HepG2 (cell line): ENCODE results near the gene TAF6L. TPM values are rescaled to one million over a fixed set of nuclear protein-coding genes. Genes with fewer than 3 reads are reported as not detected.
A peak's percentile ranks its signal among the peaks of the same experiment; 100 is the strongest.

Experiments
- AGO2 ChIP-seq: fragments of 200-400 bp; formaldehyde crosslinking; optimal IDR thresholded peaks from 2 replicates; pipeline ENCODE3; 2017; ENCODE audit warnings: mild to moderate bottlenecking, low read depth, low read length, moderate library complexity
- BCL6 ChIP-seq: IDR thresholded peaks from 2 replicates; pipeline ENCODE4 v1.6.1; 2016; ENCODE audit warnings: missing genetic modification reagents, missing compliant biosample characterization
- CBX1 ChIP-seq: IDR thresholded peaks from one replicate; pipeline ENCODE4 v1.6.1; 2016; ENCODE audit warnings: antibody characterized with exemption, low read depth
- CREM ChIP-seq, 2 experiments: sonication (generic) in 1 of 2; formaldehyde crosslinking in 1 of 2; IDR thresholded peaks; 2 replicates each; pipeline versions ENCODE4 v1.4.0 to v1.6.1; 2016 to 2020; ENCODE audit warnings: antibody characterized with exemption in 1 of 2, mild to moderate bottlenecking in 1 of 2, missing genetic modification reagents in 1 of 2
- HIC2 ChIP-seq: sonication (generic); formaldehyde crosslinking; IDR thresholded peaks from 2 replicates; pipeline ENCODE4 v1.9.0; 2022; ENCODE audit warnings: low read depth, missing genetic modification reagents
- HOXA9 ChIP-seq: sonication (generic); formaldehyde crosslinking; IDR thresholded peaks from 2 replicates; pipeline ENCODE4 v1.8.1; 2022; ENCODE audit warnings: missing genetic modification reagents, mild to moderate bottlenecking, moderate library complexity, borderline replicate concordance
- MTA1 ChIP-seq: sonication (generic); formaldehyde crosslinking; IDR thresholded peaks from 2 replicates; pipeline ENCODE4 v1.4.0; 2020; ENCODE audit warnings: missing genetic modification reagents, mild to moderate bottlenecking, borderline replicate concordance
- NCOA2 ChIP-seq: sonication (generic); formaldehyde crosslinking; IDR thresholded peaks from 2 replicates; pipeline ENCODE4 v1.8.0; 2022; ENCODE audit warnings: inconsistent platforms
- PLSCR1 ChIP-seq: sonication (generic); formaldehyde crosslinking; IDR thresholded peaks from 2 replicates; pipeline ENCODE4 v1.5.0; 2020; ENCODE audit warnings: missing genetic modification reagents, mild to moderate bottlenecking, borderline replicate concordance
- POGZ ChIP-seq: sonication (generic); formaldehyde crosslinking; IDR thresholded peaks from 2 replicates; pipeline ENCODE4 v1.4.0; 2020; ENCODE audit warnings: mild to moderate bottlenecking, missing genetic modification reagents
- POLR2AphosphoS5 ChIP-seq: IDR thresholded peaks from 2 replicates; pipeline ENCODE4 v1.6.1; 2012; ENCODE audit warnings: low read depth, low read length
- ZNF275 ChIP-seq: sonication (generic); formaldehyde crosslinking; IDR thresholded peaks from 2 replicates; pipeline ENCODE4 v1.8.0; 2022; ENCODE audit warnings: missing genetic modification reagents, mild to moderate bottlenecking, inconsistent platforms, borderline replicate concordance
- ZNF446 ChIP-seq: sonication (generic); formaldehyde crosslinking; IDR thresholded peaks from 2 replicates; pipeline ENCODE4 v1.5.0; 2020; ENCODE audit warnings: mild to moderate bottlenecking, missing genetic modification reagents
- ZNF619 ChIP-seq: sonication (generic); formaldehyde crosslinking; IDR thresholded peaks from 2 replicates; pipeline ENCODE4 v1.4.0; 2020; ENCODE audit warnings: mild to moderate bottlenecking, missing genetic modification reagents
- ZSCAN21 ChIP-seq: sonication (generic); formaldehyde crosslinking; IDR thresholded peaks from 2 replicates; pipeline ENCODE4 v1.8.0; 2022; ENCODE audit warnings: mild to moderate bottlenecking, missing genetic modification reagents, moderate library complexity, borderline replicate concordance
- ZXDC ChIP-seq: sonication (generic); formaldehyde crosslinking; IDR thresholded peaks from 2 replicates; pipeline ENCODE4 v1.5.0; 2020; ENCODE audit warnings: mild to moderate bottlenecking, missing genetic modification reagents
- polyA plus RNA-seq, 8 experiments: library from polyadenylated mRNA; depleted of rRNA in 3 of 8; stranded (reverse) in 7 of 8; unstranded in 1 of 8; fragments of >200 nt; fragmentation: Illumina TruSeq in 4 of 8; extraction: Trizol in 4 of 8; gene quantifications; 2 replicates each; pipeline versions ENCODE4 v1.2.1 to v1.2.3, GENCODE V29; 2011 to 2016; ENCODE audit warnings: low read depth in 4 of 8, missing spikeins in 1 of 8, mixed read lengths in 1 of 8; ENCODE audit not compliant: insufficient read depth in 1 of 8
- total RNA-seq, 5 experiments: library from RNA; depleted of rRNA; stranded (reverse); fragments of >200 nt; fragmentation: Illumina TruSeq; extraction: Trizol; gene quantifications; 2 replicates each; pipeline ENCODE4 v1.2.3, GENCODE V29; 2016; ENCODE audit warnings: low read depth in 1 of 5
- TF ChIP-seq, protein P1 (sequence below), 2 experiments: sonication (generic) in 1 of 2; formaldehyde crosslinking in 1 of 2; IDR thresholded peaks; 2 replicates each; pipeline versions ENCODE4 v1.5.1 to v1.6.1; 2011 to 2020; ENCODE audit warnings: borderline replicate concordance in 1 of 2, low read depth in 1 of 2, low read length in 1 of 2, mild to moderate bottlenecking in 1 of 2, missing genetic modification reagents in 1 of 2, moderate library complexity in 1 of 2
- TF ChIP-seq, protein P2 (sequence below): sonication (generic); formaldehyde crosslinking; IDR thresholded peaks from 2 replicates; pipeline ENCODE4 v1.8.0; 2022; ENCODE audit warnings: mild to moderate bottlenecking, missing genetic modification reagents, moderate library complexity

TAF6L gene
- total and polyA plus RNA-seq, 2 of the 13 experiments (the other 11 are each of a cell fraction or from before 2014, with no cell fraction given): 12.6 to 19.4 TPM

GRCh38 chr11:62771144-62772021 lies at the start of gene TAF6L (continued):
- peak; percentile 68 for TF ChIP-seq CBX1
- TF ChIP-seq, protein P1, sequence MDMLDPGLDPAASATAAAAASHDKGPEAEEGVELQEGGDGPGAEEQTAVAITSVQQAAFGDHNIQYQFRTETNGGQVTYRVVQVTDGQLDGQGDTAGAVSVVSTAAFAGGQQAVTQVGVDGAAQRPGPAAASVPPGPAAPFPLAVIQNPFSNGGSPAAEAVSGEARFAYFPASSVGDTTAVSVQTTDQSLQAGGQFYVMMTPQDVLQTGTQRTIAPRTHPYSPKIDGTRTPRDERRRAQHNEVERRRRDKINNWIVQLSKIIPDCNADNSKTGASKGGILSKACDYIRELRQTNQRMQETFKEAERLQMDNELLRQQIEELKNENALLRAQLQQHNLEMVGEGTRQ (IDR thresholded peaks at IDR 0.05; ENCODE audit: low read depth, low read length): peak; percentile 95
- TF ChIP-seq, protein P1 (CRISPR knock-in tag; IDR thresholded peaks at IDR 0.05; ENCODE audit: borderline replicate concordance): peak; percentile 94; the same call in 1 of the 2 replicates
- TF ChIP-seq, protein P2, sequence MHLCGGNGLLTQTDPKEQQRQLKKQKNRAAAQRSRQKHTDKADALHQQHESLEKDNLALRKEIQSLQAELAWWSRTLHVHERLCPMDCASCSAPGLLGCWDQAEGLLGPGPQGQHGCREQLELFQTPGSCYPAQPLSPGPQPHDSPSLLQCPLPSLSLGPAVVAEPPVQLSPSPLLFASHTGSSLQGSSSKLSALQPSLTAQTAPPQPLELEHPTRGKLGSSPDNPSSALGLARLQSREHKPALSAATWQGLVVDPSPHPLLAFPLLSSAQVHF: no peak
- TF ChIP-seq AGO2: peak; percentile 58
- peak; percentile 70 for TF ChIP-seq POLR2AphosphoS5
- TF ChIP-seq BCL6 (CRISPR knock-in tag): 0 out of 2 replicates have a peak, but pooled peaks have one; percentile 8
- TF ChIP-seq ZNF446 (CRISPR knock-in tag): no peak
- no peak for TF ChIP-seq ZNF619 (CRISPR knock-in tag)
- no peak for TF ChIP-seq POGZ
- no peak for TF ChIP-seq ZXDC (CRISPR knock-in tag)
- TF ChIP-seq HIC2 (CRISPR knock-in tag): no peak
- peak; percentile 19 for TF ChIP-seq CREM (IDR thresholded peaks at IDR 0.05)
- no peak for TF ChIP-seq CREM (CRISPR knock-in tag; IDR thresholded peaks at IDR 0.05)
- no peak for TF ChIP-seq HOXA9 (CRISPR knock-in tag)
- no peak for TF ChIP-seq PLSCR1 (CRISPR knock-in tag)
- TF ChIP-seq ZSCAN21: no peak
- TF ChIP-seq NCOA2 (CRISPR knock-in tag): no peak
- peak; percentile 19; the same call in 1 of the 2 replicates for TF ChIP-seq MTA1 (CRISPR knock-in tag)
- no peak for TF ChIP-seq ZNF275 (CRISPR knock-in tag)
